GM21576 (cell line): ENCODE data around the gene SGMS1.
"Not testable (repeated sequence)": the region's sequence is repeated elsewhere in the genome, so short reads cannot be mapped to it uniquely, and the experiment has no call there.

Experiments used
- ATAC-seq: cut with Tn5 transposase; IDR thresholded peaks from one replicate; pipeline ENCODE4 v1.9.1; 2021; ENCODE audit warnings: mild to moderate bottlenecking, moderate library complexity; ENCODE audit not compliant: unreplicated experiment

SGMS1 gene

GRCh38 chr10:50281210-50281966 is 342.4 kb downstream of the SGMS1 start:
- no peak for ATAC-seq

GRCh38 chr10:50280049-50280841 is 343.5 kb downstream of the SGMS1 start:
- no peak for ATAC-seq

GRCh38 chr10:50279489-50279888 is 344.3 kb downstream of the SGMS1 start:
- ATAC-seq = no peak

DNA sequence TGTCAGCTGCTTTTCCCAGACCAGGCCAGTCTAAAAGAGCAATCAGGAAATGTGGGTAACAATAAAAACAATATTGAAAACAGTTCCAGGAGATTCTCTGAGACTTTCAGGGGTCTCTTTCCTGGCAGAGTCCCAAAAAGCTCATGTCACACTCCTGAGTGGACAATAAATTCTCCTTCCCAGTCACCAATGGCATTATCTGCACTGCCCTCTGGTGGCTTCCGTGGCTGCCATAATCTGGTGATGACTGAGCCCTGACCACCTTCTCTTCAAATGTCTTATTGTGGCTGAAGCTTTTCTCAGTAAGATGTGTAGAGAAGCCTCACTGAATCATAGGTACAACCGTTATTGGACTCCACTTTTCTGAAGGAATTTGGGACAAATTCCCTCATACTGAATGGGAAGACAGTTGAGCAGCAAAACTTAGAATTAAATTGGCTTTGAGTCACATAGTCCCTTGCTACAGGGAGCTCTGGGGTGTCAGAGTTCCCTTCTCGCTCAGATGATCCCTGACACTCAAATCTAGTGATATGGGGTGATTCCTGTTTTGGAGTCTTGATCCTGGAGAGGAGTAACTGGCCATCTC is 348.0 kb downstream of the SGMS1 start:
- ATAC-seq = no peak

GRCh38 chr10:50272531-50272930 is 351.2 kb downstream of the SGMS1 start:
- no peak for ATAC-seq

DNA sequence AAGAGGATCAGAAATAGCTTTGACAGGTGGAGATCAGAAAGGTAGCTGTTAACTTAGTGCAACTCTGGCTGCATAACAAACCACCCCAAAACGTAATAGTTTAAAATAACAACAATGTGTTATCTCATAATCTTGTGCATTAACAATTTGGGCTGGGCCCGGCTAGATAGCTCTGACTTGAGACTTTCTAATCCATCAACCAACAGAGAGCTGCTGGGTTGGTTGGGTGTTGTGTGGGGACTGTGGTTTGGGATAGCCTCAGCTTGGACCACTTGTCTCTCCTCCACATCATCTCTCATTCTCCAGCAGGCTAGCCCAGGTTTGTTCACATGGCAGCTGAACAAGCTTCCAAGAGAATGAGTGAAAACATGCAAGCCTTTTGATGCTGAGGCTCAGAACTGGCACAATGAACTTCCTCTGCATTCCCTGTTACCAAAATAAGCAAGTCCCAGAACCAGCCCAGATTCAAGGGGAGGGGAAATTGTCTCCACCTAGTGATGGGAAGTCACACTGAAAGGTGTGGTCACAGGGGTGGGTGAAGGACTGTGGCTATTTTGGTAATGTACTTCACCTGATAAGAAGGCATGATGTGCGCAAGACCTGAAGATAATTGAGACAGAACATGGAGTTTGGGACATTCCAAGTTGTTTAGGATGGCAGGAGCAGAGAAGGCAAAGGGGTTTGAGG is 352.0 kb downstream of the SGMS1 start:
- no peak for ATAC-seq

DNA sequence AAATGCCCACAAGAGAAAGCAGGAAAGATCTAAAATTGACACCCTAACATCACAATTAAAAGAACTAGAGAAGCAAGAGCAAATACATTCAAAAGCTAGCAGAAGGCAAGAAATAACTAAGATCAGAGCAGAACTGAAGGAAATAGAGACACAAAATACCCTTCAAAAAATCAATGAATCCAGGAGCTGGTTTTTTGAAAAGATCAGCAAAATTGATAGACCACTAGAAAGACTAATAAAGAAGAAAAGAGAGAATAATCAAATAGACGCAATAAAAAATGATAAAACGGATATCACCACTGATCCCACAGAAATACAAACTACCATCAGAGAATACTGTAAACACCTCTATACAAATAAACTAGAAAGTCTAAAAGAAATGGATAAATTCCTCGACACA is 355.9 kb downstream of the SGMS1 start:
- not testable (repeated sequence) for ATAC-seq

GRCh38 chr10:50262625-50263024 is 361.1 kb downstream of the SGMS1 start:
- not testable (repeated sequence) for ATAC-seq

DNA sequence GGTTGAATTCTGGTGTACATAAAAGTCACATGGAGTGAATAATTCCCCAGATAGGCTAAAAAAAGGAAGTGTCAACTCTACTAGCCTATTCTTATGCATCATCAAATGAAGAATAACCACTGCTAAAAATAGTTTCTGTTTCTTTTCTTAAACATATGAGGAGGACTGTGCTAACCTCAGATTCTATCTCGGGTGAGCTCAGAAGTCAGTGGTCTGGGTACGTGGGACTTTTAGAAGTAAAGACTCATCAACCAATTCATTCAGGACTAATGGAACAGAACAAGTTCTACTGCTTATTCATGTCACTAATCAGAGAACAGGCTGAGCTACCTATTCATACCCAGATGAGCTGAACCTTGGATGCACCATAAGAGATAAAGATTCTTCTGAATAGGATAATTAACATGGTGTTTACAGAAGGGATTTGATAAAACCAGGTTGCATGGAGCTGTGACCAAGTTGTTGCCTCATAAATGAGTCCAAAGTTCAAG is 362.9 kb downstream of the SGMS1 start:
- peak; percentile 100 for ATAC-seq
